DND-41 (cell line): ENCODE measurements around the gene FTH1.

Source experiments
- CTCF ChIP-seq: IDR thresholded peaks from 2 replicates; pipeline ENCODE4 v1.5.1; 2012; ENCODE audit warnings: borderline replicate concordance, low read length, moderate library complexity, mild to moderate bottlenecking; ENCODE audit not compliant: poor library complexity, severe bottlenecking; ENCODE audit errors: extremely low read depth
- EZH2 ChIP-seq: IDR thresholded peaks from 3 replicates; pipeline ENCODE4 v1.6.1; 2012; ENCODE audit warnings: borderline replicate concordance, low read depth, mild to moderate bottlenecking, moderate library complexity, low read length, inconsistent platforms; ENCODE audit not compliant: severe bottlenecking

- TF ChIP-seq EZH2 (no peak), CTCF (no peak)
Observed at GRCh38 chr11:62010935-62011528, 43.6 kb upstream of the FTH1 start.
